ENCODE results near the gene ADAM12. TPM values are rescaled to one million over a fixed set of nuclear protein-coding genes. Genes with fewer than 3 reads are reported as not detected.

Gene ADAM12
- total RNA-seq, 3 donors from 2014 or later (not counting 1 experiment from before 2014, with no cell fraction given) = 1.6 to 1.9 (median 1.8) TPM

DNA sequence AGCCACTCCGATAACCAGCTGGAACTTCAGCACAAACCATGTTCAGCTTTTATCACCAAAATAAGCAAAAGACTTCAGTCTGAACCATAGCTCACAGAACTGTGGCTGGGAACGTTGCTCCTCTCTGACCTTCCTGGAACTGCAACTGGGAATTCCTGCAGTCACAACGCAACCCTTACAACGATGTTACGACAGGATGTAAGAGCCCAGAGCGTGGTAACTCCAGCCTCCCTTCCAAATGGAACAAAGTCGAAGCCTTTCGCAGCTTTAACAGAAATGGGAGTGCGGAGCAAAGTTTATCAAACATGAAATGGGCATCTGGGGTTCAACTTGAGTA is 162.6 kb downstream of the ADAM12 start:
- ATAC-seq (no peak), DNase-seq (no peak)
- TF ChIP-seq, protein P1, sequence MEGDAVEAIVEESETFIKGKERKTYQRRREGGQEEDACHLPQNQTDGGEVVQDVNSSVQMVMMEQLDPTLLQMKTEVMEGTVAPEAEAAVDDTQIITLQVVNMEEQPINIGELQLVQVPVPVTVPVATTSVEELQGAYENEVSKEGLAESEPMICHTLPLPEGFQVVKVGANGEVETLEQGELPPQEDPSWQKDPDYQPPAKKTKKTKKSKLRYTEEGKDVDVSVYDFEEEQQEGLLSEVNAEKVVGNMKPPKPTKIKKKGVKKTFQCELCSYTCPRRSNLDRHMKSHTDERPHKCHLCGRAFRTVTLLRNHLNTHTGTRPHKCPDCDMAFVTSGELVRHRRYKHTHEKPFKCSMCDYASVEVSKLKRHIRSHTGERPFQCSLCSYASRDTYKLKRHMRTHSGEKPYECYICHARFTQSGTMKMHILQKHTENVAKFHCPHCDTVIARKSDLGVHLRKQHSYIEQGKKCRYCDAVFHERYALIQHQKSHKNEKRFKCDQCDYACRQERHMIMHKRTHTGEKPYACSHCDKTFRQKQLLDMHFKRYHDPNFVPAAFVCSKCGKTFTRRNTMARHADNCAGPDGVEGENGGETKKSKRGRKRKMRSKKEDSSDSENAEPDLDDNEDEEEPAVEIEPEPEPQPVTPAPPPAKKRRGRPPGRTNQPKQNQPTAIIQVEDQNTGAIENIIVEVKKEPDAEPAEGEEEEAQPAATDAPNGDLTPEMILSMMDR (IDR thresholded peaks at IDR 0.05) = no peak
- Histone ChIP-seq H3K4me1 (ENCODE audit: control insufficient read depth, insufficient read depth, low read length) (no peaks in the 10 kb centered on the region), H3K9me3 (ENCODE audit: control insufficient read depth, insufficient read depth, low read length) (no peaks in the 10 kb centered on the region), H3K36me3 (ENCODE audit: control insufficient read depth, insufficient read depth, low read length) (no peaks in the 10 kb centered on the region), H3K27ac (ENCODE audit: low read length) (no peak overlapping the region), H3K4me3 (ENCODE audit: low read length) (no peak overlapping the region), H3K27me3 (ENCODE audit: control insufficient read depth, insufficient read depth, low read length) (no peaks in the 10 kb centered on the region)
- H3K27ac Mint-ChIP-seq = no peak overlapping the region
- no peaks in the 10 kb centered on the region for H3K9me3 Mint-ChIP-seq
- intact Hi-C loops (cut with micrococcal nuclease) = no loop called here
- H3K4me3 Mint-ChIP-seq = no peak overlapping the region
- no peaks in the 10 kb centered on the region for H3K36me3 Mint-ChIP-seq
- WGBS (ENCODE audit: insufficient coverage) = 73% methylated on average over 9 of the region's 9 CpGs
- no peaks in the 10 kb centered on the region for H3K4me1 Mint-ChIP-seq
- H3K27me3 Mint-ChIP-seq (ENCODE audit: low read depth in 2 of 2) = peaks cover 2 to 3% of the 10 kb centered on the region in 2 donors

GRCh38 chr10:126224967-126225671 is 163.2 kb downstream of the ADAM12 start:
- Histone ChIP-seq H3K36me3 (ENCODE audit: control insufficient read depth, insufficient read depth, low read length) (no peaks in the 10 kb centered on the region), H3K4me1 (ENCODE audit: control insufficient read depth, insufficient read depth, low read length) (no peaks in the 10 kb centered on the region), H3K27me3 (ENCODE audit: control insufficient read depth, insufficient read depth, low read length) (no peaks in the 10 kb centered on the region), H3K4me3 (ENCODE audit: low read length) (no peak overlapping the region), H3K27ac (ENCODE audit: low read length) (no peak overlapping the region), H3K9me3 (ENCODE audit: control insufficient read depth, insufficient read depth, low read length) (no peaks in the 10 kb centered on the region)
- Mint-ChIP-seq H3K9me3 (no peaks in the 10 kb centered on the region), H3K4me1 (no peaks in the 10 kb centered on the region), H3K27ac (no peak overlapping the region), H3K27me3 (ENCODE audit: low read depth in 2 of 2) (peaks cover 4 to 8% of the 10 kb centered on the region in 2 donors), H3K36me3 (no peaks in the 10 kb centered on the region), H3K4me3 (no peak overlapping the region)
- ATAC-seq (no peak), DNase-seq (no peak)
- WGBS (ENCODE audit: insufficient coverage) = 88% methylated on average over 19 of the region's 20 CpGs
- intact Hi-C loops (cut with micrococcal nuclease) = no loop called here
- TF ChIP-seq, protein P1 (IDR thresholded peaks at IDR 0.05) = no peak

GRCh38 chr10:126223512-126224067 is 164.7 kb downstream of the ADAM12 start:
- H3K4me1 ChIP-seq (ENCODE audit: control insufficient read depth, insufficient read depth, low read length) = no peaks in the 10 kb centered on the region
- no peak overlapping the region for H3K4me3 Mint-ChIP-seq
- H3K4me1 Mint-ChIP-seq = no peaks in the 10 kb centered on the region
- H3K9me3 ChIP-seq (ENCODE audit: control insufficient read depth, insufficient read depth, low read length) = no peaks in the 10 kb centered on the region
- no peak overlapping the region for H3K4me3 ChIP-seq (ENCODE audit: low read length)
- H3K27ac Mint-ChIP-seq = no peak overlapping the region
- no peaks in the 10 kb centered on the region for H3K27me3 ChIP-seq (ENCODE audit: control insufficient read depth, insufficient read depth, low read length)
- TF ChIP-seq, protein P1 (IDR thresholded peaks at IDR 0.05) = no peak
- DNase-seq = no peak
- H3K27ac ChIP-seq (ENCODE audit: low read length) = no peak overlapping the region
- no peaks in the 10 kb centered on the region for H3K36me3 ChIP-seq (ENCODE audit: control insufficient read depth, insufficient read depth, low read length)
- H3K36me3 Mint-ChIP-seq = no peaks in the 10 kb centered on the region
- H3K27me3 Mint-ChIP-seq (ENCODE audit: low read depth in 2 of 2) = peaks cover 5 to 13% of the 10 kb centered on the region in 2 donors
- 84% methylated on average over 10 of the region's 10 CpGs for WGBS (ENCODE audit: insufficient coverage)
- ATAC-seq = no peak
- H3K9me3 Mint-ChIP-seq = no peaks in the 10 kb centered on the region
- intact Hi-C loops (cut with micrococcal nuclease) = no loop called here
